HT1080 (cell line): ENCODE measurements around the gene CLEC20A. TPM values are rescaled to one million over a fixed set of nuclear protein-coding genes. Genes with fewer than 3 reads are reported as not detected.
"Not testable (repeated sequence)": the region's sequence is repeated elsewhere in the genome, so short reads cannot be mapped to it uniquely, and the experiment has no call there.

ENCODE experiments used
- DNase-seq: peaks from one replicate; pipeline ENCODE4 v3.0.0-alpha.2; 2015; ENCODE audit warnings: low read depth
- total RNA-seq: library from RNA; depleted of rRNA; stranded (reverse); fragments of >200 nt; shearing (Covaris generic); gene quantifications from 2 replicates; pipeline ENCODE4 v1.2.3, GENCODE V29; 2014

Gene CLEC20A
- total RNA-seq, 1 experiment from 2014 or later = not detected

DNA sequence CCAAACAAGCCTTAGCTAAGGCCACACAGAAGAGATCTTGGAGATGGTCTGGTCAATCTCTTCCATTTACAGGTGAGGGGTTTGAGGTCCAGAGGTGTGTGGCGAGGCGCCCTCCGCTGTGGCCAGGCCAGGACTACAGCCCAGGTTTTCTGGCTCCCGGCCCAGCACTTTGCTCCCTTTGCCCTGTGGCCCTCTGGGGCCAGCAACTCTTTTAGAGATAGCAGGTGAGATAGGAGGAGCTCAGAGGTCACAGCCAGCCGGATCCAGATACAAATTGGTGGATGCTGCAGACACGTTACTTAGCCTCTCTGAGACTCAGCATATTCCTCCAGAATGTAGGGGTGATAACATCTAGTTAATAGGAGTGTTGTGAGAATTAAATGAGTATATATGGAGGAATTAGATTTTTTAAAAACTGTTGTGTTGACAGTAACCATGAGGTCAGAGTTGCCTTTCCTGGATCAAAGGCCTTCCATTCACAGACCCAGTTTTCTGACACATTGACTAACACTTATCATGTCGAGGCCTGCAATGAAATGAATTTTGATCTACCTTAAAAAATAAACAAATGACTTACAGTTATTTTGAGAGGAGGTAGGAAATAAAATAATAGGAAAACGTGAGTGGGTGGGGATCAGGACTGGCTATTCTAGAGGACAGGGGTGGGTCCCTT is 32.7 kb upstream of the CLEC20A start:
- DNase-seq = no peak

DNA sequence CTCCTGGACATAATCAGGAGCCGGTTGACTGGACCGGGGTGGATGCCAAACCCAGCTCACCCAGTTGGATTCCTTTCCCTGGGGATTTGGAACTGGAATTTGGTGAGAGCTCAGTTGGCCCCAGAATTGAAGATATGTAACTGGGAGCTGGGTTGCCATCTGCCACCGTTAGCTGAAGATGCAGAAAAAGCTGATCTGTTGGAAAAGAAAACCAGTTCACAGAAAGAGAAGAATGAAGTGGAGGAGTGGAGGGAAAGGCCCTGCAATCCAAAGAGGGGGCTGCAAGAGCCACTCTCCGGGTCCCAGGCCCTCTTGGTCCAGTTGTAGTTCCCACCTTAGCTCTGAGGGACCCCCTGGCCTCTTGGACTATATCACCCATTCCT is 32.2 kb upstream of the CLEC20A start:
- DNase-seq = no peak

DNA sequence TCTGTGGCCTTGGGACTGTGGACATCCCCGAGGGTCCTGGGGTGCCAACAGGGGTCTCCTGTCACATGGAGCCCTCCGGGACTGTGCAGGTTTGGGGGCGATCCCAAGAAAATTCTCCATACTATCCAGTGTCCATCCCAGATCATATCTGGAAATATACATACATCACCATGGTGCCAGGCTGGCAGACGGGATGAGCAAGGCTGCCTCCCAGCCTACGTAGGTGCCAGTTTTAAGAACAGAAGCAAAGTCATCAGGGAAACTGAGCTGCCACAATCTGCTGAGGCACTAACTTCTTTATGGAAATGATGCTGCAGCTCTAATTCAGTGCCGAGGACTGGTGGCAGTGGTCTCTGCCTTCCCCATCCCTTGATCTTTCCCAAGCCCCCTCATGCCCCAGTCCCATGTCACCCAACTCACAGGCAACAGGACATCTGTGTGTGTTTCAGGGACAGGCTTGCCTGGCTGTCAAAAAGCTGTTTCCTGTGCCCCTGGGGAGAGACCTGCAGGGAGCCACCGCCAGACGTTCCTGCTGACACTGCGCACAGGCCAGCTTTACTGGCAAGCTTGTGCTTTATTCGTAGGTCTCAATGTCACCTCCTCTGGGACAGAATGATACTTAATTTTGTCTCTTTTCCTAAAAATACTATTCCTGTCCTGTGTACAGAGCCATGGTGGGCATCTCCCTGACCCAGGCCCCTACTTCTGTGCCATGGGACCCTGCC is 31.6 kb upstream of the CLEC20A start:
- DNase-seq = no peak

DNA sequence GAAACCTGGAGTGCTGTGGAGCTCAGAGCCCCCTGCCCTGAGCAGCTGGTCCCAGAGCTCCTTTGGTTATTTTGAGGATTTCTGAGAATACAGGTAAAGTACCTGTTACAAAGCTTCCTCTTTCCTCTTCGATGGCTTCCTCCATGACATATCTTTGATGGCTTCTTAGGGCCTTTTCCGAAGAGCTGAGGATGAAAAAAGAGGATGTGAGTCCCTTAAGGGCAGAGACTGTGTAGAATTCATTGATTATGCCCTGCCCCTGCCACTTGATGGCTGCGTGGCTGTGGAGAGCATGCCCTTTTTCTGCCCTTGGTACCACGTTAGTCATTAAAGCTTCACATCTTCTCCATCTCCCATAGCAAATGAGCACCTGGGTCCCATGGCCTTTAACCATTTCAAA is 30.4 kb upstream of the CLEC20A start:
- no peak for DNase-seq

DNA sequence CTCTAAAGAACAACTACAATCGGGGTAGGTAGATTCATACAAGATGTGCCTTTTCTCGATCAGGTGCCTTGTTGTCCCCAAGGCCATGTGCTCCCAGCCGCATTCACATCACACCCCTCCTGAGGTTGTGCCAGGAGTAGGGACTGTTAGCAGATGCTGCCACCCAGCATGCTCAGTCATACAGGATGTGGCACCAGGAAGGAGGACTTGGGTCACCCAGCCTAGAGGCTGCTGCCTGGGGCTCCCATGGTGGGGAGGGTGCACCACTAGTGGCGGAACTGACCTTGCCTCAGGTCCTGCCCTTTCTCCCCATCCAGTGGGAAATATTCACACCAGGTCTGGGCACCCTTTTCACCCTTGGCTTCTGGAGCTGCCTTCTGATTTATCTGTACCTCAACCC is 24.5 kb upstream of the CLEC20A start:
- DNase-seq = no peak

DNA sequence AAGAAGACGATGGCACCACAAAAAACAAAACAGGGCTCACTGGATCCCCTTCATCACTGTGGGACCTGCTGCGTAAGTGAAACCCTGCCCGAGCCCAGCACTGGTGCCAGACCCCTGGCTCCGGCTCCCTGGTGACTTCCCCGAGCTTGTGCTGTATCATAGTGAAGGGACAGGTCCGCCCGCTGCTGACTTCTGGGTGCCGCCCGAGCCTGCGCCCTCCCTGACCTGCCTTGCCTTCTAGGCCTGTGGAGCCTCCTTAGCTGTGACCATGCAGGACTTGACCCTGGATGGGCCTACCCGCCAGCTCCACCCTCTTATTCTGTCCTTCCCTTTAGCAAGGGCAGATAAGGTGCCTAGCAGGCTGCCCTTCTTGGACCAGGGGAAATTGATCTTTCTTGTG is 24.0 kb upstream of the CLEC20A start:
- no peak for DNase-seq

DNA sequence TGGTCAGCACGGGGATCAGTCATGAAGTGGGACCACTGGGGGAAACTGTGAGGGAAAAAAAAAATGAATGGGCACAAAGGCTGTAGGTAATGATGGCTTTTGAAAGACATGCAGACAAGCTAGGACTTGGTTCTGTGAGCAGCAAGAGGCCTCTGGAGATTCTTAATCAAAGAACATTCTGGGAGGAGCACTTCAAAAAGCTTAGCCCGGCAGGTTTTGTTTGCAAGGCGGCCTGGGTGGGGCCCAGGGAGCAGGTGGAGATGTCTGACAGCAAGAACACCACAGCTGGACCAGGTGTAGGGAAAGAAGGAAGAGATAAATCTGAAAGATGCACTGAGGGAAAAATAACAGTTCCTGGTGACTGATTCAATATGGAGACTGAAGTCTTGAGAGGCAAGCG is 22.1 kb upstream of the CLEC20A start:
- DNase-seq = no peak

DNA sequence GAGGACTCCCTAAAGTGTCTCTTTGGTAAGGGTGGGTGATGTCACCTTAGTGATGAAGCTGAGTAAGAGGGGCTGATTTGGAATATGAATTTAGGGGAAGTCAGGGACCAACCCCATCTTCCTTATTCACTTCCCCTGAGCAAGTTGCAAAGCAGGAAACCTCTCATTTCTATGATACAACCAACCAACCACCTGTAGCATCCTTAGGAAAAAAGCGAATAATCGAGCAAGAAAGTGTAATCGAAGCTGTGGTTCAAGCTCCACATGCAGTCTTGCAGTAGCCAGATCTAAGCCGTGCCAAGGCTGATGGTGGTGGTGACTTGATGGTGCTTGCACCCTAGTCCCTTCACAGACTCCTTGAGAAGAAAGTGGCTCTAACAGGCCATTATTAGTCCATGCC is 19.3 kb upstream of the CLEC20A start:
- DNase-seq = no peak

DNA sequence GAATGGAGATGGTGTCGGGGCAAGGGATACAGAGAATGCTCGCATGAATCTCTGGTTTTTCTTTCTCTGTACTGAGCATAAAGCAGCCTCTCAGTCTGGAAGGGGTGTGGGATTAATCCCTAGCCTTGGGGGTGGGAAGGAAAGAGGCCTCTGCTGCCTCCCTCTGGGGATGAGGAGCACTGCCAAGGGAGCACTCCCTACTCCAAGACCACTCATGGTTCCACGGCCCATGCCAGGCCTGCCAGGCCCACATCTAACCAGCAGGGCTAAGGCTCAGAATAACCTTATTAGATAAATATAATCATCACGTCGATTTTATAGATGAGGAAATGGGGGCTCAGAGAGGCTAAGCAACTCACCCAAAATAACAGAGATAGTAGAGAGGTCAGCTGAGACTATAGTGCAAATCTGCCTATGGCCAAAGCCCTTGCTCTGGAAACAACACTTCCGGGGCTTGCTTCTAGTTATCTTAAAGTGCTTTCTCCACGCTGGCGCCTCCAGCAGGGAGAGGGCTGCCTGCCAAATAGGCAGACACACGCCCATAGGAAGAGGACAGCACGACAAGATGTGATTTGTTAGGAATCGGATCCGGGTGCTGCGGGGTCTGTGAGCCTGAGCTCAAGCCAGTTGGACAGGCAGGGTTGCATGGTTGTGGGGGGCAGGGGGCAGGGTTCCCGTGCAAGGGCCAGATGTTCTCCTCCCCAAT is 16.7 kb upstream of the CLEC20A start:
- no peak for DNase-seq

DNA sequence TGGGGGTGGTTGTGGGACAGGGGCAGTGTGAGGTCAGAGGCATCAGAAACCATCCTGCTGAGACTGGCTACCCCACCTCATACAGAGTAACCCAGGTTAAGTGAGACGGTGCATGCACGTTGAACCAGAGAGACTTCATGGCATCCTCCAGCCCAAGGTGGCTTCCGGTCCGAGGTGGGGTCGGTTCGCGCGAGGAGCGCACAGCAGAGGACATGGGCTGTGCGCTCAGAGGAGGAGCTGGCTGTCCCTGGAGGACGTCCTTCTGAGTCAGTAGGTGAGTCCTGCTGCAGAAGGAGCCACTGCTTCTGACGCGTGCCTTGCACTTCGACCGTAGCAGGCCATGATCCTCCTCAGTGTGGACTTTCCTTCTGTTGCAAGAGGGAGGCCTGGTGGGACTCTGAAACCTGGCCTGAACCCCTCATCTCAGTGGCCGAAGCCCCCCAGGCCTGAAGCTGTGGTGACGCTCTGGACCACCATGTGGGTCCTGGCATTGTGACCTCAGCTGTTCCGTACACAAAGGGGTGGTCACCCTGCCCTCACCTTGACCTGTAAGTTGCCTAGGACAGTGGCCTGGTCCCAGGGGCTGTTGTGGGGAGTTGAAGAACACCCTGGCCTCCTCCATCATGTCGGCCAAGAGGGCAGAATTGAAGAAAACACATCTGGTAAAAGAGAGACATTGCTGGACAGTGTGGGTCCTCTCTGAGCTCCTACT is 16.0 kb upstream of the CLEC20A start, which contains the start of gene TEX35:
TSS of gene TEX35 (plus strand) at position 544 of the 712 bp plus-strand sequence. CDS start at position 624, 80 bp downstream.
- no peak for DNase-seq

DNA sequence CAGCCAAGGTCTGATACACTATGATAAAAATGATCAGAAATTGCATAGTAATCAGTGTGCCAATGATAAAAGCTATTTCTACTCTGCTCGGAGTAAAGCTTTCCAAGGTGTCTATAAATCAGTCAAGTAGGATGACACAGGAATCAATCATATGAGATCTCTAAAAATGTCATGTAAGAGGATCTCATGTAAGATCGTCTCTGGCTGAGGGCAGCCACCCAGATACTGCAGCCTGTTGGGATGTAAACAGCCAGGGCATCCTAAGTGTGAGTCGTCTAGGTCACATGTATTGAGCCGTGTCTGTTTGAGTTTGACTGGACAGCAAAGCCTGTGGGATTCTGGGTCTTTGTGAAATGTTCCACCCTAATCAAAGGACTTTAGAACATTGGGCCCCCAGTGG is 13.4 kb upstream of the CLEC20A start:
- no peak for DNase-seq

DNA sequence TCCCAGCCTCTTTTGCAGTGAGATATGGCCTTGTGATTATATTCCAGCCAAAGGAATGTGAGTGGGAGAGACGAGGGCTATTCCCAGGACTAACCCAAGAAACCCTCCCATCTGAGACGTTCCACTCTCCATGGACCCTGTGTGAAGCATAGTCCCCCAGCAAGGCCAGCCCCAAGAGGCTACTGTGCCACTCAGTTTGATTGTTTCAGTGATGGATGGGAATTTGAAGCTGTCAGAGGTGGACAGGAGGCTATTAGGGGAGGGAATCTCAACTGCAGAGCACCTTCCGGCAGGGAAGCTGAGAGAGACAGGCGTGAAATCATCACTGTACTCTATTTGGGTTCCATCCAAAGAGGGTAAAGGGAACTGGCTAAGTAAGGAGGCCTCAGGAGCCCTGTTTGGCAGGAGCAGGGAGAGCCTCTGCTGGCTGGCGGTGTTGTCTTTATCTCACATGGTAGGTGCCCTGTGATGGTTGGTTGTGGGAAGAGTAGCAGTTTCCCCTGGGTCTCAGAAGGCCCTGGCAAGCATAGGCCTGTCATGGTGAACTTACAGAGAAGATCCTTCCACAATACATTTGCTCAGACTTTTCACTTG is 12.7 kb upstream of the CLEC20A start:
- no peak for DNase-seq

DNA sequence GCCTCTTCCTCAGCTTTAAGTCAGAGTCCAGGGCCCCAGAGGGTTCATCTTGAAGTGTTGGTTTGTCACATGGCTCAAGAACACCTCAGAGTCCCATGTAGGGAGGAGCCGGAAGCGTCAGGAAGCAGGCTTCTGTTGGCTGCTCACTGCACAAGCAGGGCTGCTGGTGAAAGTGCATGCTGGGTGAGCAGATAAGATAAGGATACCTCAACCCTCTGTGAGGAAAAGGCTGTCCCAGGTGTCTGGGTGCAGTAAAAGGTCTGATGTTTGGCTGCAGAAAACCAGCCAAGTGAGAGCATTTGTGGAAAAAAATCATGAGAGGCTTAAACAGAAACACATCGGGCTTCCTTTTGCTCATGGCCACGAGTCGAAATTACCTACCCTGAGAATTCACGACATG is 9.9 kb upstream of the CLEC20A start:
- DNase-seq = no peak

DNA sequence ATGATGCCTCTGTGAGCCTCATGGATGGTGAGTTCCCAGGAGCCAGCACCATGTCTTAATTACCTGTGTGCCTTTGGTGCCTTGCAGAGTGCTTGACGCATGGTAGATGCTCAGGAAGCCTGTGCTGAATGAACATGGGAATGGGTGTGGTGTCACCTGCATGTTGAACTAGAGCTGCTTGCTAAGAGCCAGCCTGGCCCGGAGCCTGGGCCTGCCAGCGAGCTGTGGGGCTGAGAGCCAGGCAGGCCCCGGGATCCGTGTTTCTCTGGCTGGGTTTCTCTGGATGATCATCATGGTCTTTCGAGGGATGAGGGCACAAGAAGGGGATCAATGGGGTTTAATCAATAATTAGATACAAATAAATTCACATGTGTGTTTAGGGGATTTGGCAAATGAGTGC is 9.4 kb upstream of the CLEC20A start:
- no peak for DNase-seq

DNA sequence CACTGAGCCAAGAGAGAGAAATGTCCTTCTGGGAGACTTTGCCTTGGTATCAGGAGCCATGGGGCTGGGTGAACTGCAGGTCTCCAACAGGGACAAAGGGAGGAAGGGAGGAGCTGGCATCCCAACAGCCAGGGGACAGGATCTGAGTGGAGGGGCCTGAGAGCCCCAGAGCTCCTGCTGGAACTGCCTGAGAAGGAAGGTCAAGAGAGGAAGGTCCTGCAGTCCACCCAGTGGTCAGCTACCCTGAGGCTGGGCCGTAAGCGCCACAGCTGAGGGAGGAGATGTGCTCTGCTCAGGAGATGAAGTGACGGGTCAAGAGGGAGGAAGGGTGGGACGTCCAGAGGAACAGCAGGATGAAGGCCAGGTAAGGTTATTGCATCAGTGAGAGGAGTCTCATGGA is 7.5 kb upstream of the CLEC20A start:
- no peak for DNase-seq

DNA sequence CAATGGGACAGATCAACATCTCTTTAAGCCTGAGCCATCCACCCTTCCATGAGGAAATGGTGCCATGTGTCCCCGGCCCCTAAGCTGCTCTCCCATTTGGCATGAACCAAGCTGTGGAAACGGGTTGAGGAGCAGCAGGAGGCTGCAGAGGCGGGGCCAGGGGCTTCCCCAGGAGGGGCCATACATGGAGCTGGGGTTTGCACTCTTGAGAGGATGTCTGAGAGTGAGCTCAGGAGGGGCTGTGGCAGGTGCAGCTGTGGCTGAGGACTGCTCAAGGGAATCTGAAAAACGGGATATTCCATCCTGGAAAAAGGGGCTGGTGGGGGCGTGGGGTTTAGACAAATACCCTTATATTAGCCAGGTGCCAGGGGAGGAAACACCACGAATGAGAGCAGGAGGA is 7.1 kb upstream of the CLEC20A start:
- DNase-seq = no peak

DNA sequence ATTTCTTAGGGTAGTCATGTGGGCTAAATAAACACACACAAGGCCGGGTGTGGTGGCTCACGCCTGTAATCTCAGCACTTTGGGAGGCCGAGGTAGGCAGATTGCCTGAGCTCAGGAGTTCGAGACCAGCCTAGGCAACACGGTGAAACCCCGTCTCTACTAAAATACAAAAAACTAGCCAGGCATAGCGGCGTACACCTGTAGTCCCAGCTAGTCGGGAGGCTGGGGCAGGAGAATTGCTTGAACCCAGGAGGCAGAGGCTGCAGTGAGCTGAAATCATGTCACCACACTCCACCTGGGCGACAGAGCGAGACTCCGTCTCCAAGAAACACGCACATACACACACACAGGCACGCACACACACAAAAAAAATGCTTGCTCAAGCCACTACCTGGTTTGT is 6.6 kb upstream of the CLEC20A start:
- DNase-seq = not testable (repeated sequence)

DNA sequence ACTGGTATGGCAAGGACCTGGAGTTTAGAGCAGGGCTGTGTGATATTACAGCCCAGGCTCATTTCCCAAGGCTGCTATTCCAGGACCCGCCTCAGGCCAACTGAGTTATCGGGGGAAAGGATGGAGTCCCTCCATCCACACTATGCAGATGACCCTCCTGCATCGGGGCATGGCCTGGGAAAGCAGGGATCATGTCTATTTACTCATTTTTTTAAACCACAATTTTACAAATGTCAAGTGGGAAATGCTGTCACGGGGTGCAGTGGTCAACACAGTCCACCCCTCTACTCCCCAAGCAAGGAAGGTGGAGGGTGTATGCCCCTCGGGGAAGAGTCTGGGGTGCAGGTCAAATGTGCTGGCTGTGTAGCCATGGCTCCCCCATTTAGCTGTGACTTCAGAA is 6.1 kb upstream of the CLEC20A start:
- DNase-seq = no peak

DNA sequence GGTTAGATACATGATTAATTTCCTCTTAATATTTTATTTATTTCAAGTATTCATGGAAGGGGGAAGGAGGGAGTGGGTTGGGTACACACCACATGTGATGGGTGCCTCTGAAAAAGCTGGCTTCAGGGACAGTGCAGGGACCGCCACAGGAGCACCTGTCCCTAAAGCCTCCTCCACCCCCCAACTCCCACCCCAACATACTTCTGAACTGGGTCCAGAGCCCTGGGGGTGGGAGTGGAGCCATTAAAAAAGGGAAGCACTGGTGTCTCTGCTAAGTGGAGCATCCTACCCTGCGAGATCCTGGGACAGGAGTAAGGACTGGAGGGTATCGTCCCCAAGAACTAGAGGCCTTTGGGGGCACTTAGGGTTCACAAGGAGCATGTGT is 5.6 kb upstream of the CLEC20A start:
- no peak for DNase-seq

DNA sequence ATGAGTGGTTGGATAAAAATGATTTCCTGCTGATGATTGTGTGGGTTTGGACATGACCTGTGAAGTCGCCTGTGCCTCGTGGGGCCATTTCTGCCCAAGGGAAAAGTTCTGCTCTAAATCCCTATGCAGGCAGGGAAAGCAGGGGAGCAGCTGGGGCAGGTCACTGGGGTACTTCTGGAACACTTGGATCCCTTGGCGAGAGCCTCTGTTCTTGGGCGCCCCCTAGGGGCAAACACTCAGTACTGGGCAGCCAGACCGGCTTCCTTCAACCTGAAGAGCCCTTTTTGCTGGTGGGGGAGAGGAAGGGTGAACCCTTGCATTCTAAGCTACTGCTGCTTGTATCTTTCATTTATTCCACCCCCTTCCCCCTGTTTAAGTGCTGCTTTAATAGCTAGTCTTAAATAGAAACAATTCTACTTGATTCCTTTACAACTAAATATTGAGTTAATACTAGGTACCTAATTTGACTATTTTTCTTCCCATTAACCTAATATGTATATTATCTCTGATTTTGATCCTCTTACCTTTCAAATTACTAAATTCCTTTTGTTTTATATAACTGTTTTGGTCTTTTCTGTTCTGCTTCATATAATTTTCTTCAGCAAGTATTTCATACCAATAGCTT is 5.1 kb upstream of the CLEC20A start:
- peak; percentile 48 for DNase-seq

DNA sequence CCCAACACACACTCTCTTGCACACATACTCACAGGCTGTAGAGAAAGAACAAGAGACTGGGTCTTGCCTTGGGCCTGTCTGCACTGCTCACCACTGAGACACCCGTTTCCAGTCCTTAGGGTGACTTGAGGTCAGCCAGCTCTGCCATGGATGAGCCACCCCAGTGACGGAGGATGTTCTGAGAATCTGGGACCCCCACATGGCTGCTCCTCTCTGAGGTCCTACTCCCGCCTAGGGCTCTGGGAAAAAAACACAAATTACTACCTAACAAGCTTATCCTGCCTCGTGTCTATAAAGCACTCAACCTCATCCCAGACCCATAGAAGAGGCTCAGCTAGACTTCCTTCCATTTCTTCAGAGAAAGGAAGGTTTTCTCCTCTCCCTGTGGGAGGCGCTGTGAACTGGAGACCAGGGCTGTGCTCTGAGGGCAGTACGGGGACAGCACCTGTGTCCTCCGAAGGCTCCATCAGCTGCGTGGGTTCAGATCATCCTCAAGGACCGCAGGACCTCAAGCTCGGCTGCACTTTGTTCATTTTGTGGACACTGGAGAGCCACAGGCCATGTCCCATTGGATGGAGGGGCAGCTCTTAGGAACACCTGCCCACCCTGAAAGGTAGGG is 4.3 kb upstream of the CLEC20A start:
- DNase-seq = no peak
